SK-N-SH treated with all-trans-retinoic acid at 6 μM for 48 hours (cell line): ENCODE results near the gene PTPRJ.

ENCODE experiments used
- ESRRG ChIP-seq: fragments of 250-450 bp; sonication (Bioruptor Pico); IDR thresholded peaks from 2 replicates; pipeline ENCODE4 v1.6.1; 2021; ENCODE audit warnings: mild to moderate bottlenecking
- ZFP30 ChIP-seq: fragments of 450-650 bp; formaldehyde crosslinking; IDR thresholded peaks from 2 replicates; pipeline ENCODE4 v1.5.0; 2022; ENCODE audit warnings: mild to moderate bottlenecking, moderate library complexity
- TF ChIP-seq, protein P1 (sequence below): fragments of 250-450 bp; sonication (Bioruptor Pico); IDR thresholded peaks from 2 replicates; pipeline ENCODE4 v1.5.1; 2021; ENCODE audit warnings: mild to moderate bottlenecking, moderate library complexity

DNA sequence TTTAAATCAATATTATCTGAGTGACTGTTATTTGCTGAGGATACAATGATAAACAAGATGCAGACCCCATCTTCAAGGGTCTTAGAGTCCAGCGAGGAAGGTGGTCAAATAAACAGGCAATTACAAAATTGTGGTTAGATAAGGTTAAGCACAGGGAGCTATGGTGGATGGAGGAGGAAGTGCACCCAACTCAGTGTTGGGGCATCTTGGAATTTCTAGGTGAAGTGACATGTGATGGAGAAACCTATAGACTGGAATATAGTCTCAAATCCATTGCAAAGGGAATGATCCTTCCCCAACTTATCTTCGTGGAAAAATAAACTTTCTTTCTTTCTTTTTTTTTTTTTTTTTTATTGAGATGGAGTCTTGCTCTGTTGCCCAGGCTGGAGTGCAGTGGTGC, 3.4 kb upstream of the PTPRJ start:
- TF ChIP-seq ESRRG (CRISPR knock-in tag) (no peak), ZFP30 (no peak)
- TF ChIP-seq, protein P1, sequence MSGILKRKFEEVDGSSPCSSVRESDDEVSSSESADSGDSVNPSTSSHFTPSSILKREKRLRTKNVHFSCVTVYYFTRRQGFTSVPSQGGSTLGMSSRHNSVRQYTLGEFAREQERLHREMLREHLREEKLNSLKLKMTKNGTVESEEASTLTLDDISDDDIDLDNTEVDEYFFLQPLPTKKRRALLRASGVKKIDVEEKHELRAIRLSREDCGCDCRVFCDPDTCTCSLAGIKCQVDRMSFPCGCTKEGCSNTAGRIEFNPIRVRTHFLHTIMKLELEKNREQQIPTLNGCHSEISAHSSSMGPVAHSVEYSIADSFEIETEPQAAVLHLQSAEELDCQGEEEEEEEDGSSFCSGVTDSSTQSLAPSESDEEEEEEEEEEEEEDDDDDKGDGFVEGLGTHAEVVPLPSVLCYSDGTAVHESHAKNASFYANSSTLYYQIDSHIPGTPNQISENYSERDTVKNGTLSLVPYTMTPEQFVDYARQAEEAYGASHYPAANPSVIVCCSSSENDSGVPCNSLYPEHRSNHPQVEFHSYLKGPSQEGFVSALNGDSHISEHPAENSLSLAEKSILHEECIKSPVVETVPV: no peak
